HUDEP-2 (cell line): ENCODE measurements around the gene MDK.
A peak's percentile ranks its signal among the peaks of the same experiment; 100 is the strongest.
"Not testable (repeated sequence)": the region's sequence is repeated elsewhere in the genome, so short reads cannot be mapped to it uniquely, and the experiment has no call there.

Experiments
- DNase-seq, 76 experiments: peaks; one replicate each; lab custom pipeline; 2025; ENCODE audit not compliant: unreplicated experiment in 76 of 76; lab: John Stamatoyannopoulos, UW

MDK gene

DNA sequence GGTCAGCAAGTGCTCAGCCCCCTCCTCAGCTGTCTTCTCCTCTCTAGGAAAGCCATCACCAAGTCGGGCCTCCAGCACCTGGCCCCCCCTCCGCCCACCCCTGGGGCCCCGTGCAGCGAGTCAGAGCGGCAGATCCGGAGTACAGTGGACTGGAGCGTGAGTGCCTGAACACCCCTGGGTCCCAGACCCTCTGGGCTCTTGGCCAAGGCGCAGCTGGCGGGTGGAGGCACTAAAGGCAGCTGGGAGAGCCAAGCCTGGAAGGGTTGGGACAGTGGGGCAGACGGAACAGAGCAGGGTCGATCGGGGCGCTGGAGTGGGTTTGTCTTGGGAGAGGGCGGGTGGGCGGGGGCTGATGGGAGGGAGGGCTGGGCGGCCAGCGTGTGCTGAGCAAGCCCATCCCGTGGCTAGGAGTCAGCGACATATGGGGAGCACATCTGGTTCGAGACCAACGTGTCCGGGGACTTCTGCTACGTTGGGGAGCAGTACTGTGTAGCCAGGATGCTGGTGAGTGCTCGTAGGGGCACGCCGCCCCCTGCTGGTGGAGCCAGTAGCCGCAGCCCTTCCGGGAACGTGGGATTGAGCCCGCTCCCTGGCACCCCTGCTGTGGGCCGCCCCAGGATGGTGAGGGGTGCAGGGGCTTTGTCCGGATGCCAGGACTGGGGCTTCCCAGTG lies 14.1 kb upstream of the MDK start:
- DNase-seq: peak in 46 of 76 experiments; percentile 15 to 55 (median 28)

DNA sequence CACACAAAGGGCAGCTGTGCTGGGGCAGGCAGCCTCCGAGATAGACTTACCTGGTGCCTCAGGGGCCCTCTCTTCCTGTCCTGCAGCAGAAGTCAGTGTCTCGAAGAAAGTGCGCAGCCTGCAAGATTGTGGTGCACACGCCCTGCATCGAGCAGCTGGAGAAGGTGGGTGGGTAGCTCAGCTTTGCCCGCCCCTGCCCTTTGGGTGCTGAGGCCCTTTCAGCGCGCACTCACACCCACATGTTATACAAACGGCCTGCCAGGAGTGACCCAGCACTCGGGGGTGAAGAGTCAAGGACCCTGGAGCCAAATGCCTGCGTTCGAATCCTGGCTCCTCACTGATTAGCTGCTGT lies 13.6 kb upstream of the MDK start:
- DNase-seq: no peak

DNA sequence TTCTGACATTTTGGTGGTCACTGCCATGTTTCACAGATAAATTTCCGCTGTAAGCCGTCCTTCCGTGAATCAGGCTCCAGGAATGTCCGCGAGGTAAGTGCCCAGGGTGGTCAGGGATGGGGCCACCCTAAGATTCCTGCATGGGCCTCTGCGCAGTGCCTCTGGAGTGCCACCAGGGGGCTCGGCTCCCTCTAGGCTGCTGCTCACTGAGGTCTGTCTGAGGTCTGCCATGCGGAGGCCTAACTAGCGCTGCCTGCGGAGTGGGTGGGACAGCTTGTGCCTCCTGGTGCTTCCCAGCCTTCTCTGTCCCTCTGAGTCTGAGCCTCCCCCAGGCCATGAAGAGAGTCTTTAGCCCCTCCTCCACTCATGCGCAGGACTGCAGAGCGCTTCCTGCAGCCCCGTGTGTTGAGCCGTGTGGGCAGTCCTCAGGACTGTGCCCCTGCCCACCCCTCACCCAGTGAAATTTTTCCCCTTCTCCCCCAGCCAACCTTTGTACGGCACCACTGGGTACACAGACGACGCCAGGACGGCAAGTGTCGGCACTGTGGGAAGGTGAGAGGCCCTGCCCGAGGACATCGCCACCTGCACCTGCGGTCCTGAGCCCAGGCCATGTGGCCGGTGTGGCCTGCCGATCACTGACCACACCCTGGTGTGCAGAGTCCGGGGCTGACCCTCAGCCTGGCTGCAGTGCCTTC lies 11.9 kb upstream of the MDK start:
- DNase-seq: peak in 59 of 76 experiments; percentile 11 to 73 (median 42)

DNA sequence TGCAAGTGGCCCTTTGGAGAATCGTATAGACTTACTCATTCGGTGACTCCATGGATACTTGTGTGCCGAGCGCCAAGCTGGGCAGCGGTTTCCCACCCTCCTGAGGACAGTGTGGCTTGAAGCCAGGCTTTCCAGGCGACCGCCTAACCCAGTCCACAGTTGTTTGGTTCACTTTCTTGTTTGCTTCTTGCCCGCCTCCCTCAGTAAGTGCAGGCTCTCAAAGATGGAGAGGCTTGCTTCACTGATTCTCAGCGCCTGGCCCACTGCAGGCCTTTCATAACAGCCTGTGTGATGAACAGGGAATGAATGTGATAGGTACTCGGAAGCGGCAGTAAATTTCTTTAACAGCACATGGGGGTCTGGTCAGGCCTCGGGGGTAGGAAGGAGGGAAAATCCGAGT lies 11.2 kb upstream of the MDK start:
- DNase-seq: no peak

DNA sequence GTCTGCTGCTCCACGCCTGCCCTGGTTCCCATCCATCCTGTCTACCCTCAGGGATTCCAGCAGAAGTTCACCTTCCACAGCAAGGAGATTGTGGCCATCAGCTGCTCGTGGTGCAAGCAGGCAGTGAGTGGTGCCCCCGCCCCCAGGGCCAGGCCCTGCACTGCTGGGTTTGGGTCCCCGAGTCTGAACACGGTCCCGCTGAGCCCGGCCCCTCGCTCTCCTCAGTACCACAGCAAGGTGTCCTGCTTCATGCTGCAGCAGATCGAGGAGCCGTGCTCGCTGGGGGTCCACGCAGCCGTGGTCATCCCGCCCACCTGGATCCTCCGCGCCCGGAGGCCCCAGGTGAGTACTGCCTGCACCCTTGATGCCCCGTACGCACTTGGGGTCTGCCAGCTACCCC lies 10.2 kb upstream of the MDK start:
- not testable (repeated sequence) for DNase-seq

DNA sequence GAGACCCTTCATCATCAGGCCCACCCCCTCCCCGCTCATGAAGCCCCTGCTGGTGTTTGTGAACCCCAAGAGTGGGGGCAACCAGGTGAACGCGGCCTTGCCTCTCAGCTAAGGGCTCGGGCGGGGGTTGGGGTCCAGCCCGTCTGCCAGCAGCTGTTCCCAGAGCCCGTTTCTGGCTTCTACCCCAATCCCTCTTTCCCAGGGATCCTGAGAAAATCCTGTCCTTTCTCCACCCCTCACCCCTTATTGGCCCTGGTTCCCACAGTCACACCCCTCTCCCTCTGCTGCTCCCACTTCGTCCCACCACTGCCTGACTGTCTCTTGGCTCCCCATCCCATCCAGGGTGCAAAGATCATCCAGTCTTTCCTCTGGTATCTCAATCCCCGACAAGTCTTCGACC lies 9.4 kb upstream of the MDK start:
- no peak for DNase-seq

DNA sequence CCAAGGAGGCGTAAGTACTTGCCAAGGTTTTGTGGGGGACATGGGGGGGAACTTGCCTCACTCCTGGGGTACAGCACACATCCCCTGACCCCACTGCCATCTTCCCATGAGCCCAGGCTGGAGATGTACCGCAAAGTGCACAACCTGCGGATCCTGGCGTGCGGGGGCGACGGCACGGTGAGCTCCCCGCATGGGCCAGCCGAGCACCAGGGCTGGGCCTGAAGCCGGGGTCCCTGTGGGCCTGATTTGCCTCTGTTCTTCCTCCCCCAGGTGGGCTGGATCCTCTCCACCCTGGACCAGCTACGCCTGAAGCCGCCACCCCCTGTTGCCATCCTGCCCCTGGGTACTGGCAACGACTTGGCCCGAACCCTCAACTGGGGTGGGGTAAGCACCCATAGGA lies 9.0 kb upstream of the MDK start:
- DNase-seq: not testable (repeated sequence)

DNA sequence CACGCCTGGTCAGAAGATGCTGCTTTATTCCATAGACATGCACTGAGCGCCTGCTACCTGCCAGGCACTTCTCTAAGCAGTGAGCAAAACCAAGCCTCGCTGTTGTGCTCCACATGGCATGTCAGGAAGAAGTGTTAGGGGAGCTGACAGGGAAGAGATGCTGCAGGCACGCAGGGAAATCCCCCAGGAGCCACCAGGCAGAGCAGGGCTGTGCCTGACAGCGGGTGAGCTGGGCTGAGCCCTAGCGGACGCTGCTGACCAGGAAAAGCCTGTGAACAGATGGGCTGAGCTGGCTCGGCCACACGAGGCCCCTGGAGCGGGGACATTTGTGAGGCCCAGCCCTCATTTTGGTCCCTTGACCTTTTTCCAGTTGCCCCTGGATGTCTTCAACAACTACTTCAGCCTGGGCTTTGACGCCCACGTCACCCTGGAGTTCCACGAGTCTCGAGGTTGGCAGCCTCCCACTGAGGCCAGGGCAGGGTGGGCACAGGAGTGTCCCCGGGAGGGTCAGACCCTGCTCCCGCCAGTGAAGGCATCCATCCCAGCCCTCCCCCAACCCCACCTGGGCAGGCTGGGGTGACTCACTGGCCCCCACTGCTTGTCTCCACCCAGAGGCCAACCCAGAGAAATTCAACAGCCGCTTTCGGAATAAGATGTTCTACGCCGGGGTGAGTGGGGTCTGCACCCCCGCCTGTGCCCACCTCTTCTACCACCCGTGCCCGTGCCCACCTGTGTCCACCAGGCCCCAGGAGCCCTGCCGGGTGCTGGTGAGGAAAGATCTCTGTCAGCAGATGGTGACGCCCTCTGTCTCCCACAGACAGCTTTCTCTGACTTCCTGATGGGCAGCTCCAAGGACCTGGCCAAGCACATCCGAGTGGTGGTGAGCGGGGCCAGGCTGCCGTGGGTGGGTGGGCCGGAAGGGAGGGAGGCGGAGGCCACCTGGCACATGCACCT lies 7.4 kb upstream of the MDK start:
- DNase-seq: no peak

DNA sequence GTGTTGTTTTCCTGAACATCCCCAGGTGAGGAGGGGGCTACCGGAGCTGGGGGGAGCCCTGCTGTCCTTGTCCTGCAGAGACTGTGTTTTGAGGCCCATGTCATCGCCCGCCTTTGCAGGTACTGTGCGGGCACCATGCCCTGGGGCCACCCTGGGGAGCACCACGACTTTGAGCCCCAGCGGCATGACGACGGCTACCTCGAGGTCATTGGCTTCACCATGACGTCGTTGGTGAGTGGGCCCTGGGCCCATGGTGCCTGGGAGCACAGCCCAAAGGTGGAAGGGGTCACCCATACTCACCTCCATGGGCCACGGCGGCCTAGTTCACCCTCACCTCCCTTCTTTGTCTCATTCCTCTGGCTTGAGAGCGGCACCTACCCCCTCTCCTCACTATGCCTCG lies 6.7 kb upstream of the MDK start:
- DNase-seq: no peak

DNA sequence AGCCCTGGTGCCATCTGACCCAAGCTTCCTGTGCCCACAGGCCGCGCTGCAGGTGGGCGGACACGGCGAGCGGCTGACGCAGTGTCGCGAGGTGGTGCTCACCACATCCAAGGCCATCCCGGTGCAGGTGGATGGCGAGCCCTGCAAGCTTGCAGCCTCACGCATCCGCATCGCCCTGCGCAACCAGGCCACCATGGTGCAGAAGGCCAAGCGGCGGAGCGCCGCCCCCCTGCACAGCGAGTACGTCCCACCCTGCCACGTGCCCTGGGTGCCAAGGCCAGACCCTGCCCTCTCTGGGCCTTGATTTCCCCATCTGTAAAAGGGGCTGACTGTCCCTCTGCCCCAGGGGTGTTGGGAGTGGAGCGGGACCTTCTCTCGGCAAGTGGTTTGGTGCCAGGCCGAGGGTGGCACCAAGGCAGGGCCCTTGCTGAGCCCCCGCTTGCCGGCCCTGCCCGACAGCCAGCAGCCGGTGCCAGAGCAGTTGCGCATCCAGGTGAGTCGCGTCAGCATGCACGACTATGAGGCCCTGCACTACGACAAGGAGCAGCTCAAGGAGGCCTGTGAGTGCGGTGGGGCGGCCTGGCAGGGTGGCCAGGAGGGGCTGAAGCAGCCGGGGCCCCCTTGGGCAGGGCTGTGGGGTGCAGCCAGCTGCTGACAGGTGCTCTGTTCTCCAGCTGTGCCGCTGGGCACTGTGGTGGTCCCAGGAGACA lies 5.9 kb upstream of the MDK start:
- DNase-seq: no peak

DNA sequence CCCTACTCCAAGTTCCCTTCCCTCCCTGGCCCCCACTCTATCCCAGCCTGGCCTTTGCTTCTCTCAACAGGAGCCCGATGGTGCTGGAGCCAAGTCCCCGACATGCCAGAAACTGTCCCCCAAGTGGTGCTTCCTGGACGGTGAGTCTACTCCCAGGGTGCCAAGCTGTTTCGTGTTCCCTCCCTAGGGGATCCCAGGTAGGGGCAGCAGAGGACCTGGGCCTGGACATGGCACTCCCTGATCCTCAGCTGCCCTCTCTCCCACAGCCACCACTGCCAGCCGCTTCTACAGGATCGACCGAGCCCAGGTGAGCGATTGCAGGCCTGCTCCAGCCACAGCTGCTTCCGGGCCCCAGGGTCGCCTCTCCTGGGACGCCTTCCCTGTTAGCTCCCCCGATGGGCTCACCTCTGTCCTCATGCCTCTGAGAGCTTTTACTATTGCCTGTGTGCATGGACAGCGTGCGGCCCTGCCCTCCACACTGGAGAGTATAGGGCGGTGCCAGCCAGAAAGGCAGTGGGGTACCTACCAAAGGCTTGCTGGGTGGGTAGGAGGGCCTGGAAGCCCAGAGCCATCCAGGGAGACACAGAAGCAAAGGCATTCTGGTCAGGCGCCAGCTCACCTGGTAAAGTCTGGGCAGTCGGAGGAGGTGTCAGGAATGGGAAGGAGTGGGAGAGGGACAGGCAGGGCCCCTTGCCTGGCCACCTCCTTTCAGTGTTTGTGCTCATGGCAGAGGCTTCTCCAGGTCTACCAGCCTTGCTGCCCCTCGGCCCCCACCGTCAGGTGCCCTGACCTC lies 5.0 kb upstream of the MDK start:
- no peak for DNase-seq

DNA sequence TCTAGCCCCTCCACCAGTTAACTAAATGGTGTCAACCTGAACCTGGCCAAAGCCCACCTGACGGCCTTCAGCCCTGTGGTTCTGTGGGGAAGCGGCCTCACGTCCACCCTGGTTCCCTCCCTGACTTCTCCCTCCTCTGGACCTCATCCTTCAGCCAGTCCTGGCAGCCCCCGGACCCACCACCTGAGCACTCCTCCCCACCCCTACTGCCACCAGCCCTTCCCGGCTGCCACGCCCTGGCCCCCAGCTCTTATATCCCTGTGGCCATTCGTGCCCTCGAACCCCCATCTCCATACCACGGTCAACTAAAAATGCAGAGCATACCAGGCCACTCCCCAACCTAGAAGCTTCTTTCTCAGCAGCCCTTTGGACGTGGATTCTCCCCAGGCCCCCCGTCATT lies 4.2 kb upstream of the MDK start:
- no peak for DNase-seq

DNA sequence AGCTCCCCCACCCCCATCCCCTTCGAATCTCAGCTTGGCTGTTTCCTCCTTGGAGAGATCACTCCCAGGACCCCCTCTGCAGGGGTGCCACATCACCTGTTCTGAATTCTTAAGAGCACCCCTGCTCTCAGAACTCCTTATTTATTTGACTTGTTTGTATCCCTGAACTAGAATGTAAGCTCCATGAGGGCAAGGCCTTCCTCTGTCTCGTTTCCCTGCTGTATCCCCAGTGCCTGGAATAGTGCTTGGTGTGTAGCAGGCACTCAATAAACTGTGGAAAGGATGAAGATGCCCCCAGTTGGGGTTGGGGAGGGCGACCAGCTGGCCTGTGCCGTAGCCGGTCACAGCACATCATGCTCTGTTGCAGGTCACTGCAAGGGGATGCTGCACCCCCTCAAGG lies 3.6 kb upstream of the MDK start:
- DNase-seq: no peak

DNA sequence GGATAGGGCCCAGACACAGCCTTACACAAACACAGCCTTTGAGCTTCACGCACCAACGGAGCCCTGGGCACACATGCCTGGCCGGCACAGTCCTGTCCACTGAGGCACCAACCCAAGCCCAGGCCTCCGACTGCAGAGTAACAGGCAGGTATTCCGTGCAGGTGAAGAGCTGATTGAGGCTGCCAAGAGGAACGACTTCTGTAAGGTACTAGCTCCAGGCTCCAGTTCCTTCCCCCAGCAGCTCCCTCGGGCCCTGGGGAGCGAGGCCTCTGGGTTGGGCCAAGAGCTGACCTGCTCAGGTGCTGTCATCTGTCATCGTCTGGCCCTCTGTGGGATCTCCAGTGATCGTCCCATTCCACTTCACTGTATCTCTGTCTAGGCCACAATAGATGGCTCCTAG lies 3.2 kb upstream of the MDK start:
- DNase-seq: no peak

DNA sequence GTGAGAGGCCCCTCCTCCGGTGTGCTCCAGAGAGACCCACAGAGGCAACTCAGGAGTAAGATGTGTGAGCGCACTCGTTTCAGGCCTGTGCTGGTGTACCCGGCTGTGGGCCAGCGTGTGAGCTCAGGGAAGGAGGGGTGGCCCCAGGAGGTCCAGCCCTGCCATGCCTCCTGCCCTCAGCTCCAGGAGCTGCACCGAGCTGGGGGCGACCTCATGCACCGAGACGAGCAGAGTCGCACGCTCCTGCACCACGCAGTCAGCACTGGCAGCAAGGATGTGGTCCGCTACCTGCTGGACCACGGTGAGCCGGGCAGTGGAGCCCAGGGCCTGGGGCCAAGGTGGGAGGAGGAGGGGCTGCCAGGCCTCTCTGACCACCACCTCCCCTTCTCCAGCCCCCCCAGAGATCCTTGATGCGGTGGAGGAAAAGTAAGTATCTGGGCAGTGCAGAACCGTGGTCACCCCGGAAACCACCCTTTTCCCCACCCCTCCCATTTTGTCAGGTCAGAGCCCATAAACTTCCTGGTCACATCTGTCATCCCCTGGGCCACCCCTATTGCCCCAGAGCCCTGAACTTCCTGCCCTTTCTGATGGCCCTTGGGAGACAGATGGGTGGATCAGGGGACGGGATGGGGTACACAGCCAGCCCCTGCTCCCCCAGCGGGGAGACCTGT lies 2.5 kb upstream of the MDK start:
- no peak for DNase-seq

DNA sequence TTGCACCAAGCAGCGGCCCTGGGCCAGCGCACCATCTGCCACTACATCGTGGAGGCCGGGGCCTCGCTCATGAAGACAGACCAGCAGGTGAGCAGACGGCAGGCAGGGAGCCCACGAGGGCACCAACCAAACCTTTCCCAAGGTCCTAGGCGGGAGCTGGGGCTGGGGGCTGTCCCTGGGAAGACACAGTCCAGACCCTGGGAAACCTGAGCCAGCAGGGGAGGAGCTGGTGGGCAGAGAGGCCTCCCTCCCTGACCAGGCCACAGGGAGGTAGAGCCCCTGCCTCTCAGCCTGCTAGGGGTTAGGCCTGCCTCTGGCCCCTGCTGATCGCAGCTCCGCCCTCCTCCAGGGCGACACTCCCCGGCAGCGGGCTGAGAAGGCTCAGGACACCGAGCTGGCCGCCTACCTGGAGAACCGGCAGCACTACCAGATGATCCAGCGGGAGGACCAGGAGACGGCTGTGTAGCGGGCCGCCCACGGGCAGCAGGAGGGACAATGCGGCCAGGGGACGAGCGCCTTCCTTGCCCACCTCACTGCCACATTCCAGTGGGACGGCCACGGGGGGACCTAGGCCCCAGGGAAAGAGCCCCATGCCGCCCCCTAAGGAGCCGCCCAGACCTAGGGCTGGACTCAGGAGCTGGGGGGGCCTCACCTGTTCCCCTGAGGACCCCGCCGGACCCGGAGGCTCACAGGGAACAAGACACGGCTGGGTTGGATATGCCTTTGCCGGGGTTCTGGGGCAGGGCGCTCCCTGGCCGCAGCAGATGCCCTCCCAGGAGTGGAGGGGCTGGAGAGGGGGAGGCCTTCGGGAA lies 1.8 kb upstream of the MDK start:
- DNase-seq: not testable (repeated sequence)

DNA sequence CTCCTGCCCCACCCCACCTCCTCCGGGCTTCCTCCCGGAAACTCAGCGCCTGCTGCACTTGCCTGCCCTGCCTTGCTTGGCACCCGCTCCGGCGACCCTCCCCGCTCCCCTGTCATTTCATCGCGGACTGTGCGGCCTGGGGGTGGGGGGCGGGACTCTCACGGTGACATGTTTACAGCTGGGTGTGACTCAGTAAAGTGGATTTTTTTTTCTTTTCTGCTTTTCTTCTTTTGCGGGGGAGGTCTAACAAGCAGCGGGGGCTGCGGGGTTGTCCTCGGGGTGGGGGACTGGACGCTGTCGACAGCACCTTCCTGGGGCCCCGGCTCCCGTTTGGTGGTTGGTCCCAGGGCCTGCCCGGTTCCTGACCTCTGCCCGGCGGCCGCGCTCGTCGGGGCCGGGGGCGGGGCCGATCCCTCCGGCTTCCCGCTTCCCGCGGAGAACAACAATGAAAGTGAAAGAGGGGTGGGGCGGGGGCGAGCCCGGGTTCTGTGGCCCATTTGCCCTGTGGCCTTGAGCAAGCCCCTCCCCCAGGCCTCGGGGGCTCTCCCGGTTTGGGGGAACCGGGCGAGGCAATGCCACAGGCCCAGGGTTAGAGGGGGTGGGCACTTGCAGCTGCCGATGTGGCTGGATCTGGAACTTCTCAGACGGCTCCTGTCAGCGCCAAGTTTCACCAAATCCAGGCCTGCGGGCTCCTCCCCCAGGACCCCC lies 975 bp upstream of the MDK start:
- DNase-seq: peak in 1 of 76 experiments; percentile 48
